ENCODE data around the gene FAM89B. TPM values are rescaled to one million over a fixed set of nuclear protein-coding genes. Genes with fewer than 3 reads are reported as not detected.
A peak's percentile ranks its signal among the peaks of the same experiment; 100 is the strongest.

Gene FAM89B
- total RNA-seq, 1 donor from 2014 or later: 47.5 TPM

- no peak for TF ChIP-seq CTCF (IDR thresholded peaks at IDR 0.05; ENCODE audit: insufficient read depth, low read depth, low read length)
- TF ChIP-seq EZH2 (IDR thresholded peaks at IDR 0.05; ENCODE audit: insufficient read depth, low read length): no peak
- Histone ChIP-seq H3K36me3 (ENCODE audit: insufficient read depth, low read length) (peaks cover 18% of the 10 kb centered on the region), H3K27ac (ENCODE audit: low read depth, low read length) (no peak overlapping the region), H3K4me3 (ENCODE audit: insufficient read depth, low read depth, low read length) (no peak overlapping the region), H2AFZ (ENCODE audit: low read depth, low read length) (no peak overlapping the region), H3K27me3 (ENCODE audit: insufficient read depth, low read length) (no peaks in the 10 kb centered on the region), H3K4me1 (ENCODE audit: insufficient read depth, low read length) (peaks cover 14% of the 10 kb centered on the region), H3K9ac (ENCODE audit: low read length) (no peak overlapping the region), H4K20me1 (ENCODE audit: insufficient read depth, low read length) (peaks cover 73% of the 10 kb centered on the region), H3K9me3 (ENCODE audit: insufficient read depth, low read depth, low read length) (no peaks in the 10 kb centered on the region), H3K79me2 (ENCODE audit: insufficient read depth, low read length) (peaks cover 39% of the 10 kb centered on the region), H3K4me2 (ENCODE audit: low read length) (no peak overlapping the region)
- Mint-ChIP-seq H3K4me3 (ENCODE audit: unreplicated experiment) (no peak overlapping the region), H3K9me3 (ENCODE audit: unreplicated experiment) (peaks cover 4% of the 10 kb centered on the region), H3K27ac (ENCODE audit: unreplicated experiment) (peak overlapping the region; percentile 31), H3K4me1 (ENCODE audit: low read depth, unreplicated experiment) (peaks cover 19% of the 10 kb centered on the region), H3K27me3 (ENCODE audit: low read depth, unreplicated experiment) (no peaks in the 10 kb centered on the region), H3K36me3 (ENCODE audit: low read depth, unreplicated experiment) (peaks cover 20% of the 10 kb centered on the region)
- DNase-seq (ENCODE audit: low read depth) (no peak), FAIRE-seq (no peak)
These were observed 43.5 kb upstream of the FAM89B start for GRCh38 chr11:65528819-65529350.

GRCh38 chr11:65529475-65530156, 42.7 kb upstream of the FAM89B start:
- no peak overlapping the region for H3K27ac ChIP-seq (ENCODE audit: low read depth, low read length)
- FAIRE-seq (no peak), DNase-seq (ENCODE audit: low read depth) (no peak)
- H3K4me2 ChIP-seq (ENCODE audit: low read length): no peak overlapping the region
- H3K27me3 Mint-ChIP-seq (ENCODE audit: low read depth, unreplicated experiment): no peaks in the 10 kb centered on the region
- H3K27me3 ChIP-seq (ENCODE audit: insufficient read depth, low read length): no peaks in the 10 kb centered on the region
- H4K20me1 ChIP-seq (ENCODE audit: insufficient read depth, low read length): peaks cover 77% of the 10 kb centered on the region
- no peak overlapping the region for H3K4me3 Mint-ChIP-seq (ENCODE audit: unreplicated experiment)
- no peaks in the 10 kb centered on the region for H3K9me3 ChIP-seq (ENCODE audit: insufficient read depth, low read depth, low read length)
- H3K9ac ChIP-seq (ENCODE audit: low read length): no peak overlapping the region
- H3K4me1 Mint-ChIP-seq (ENCODE audit: low read depth, unreplicated experiment): peaks cover 15% of the 10 kb centered on the region
- no peak overlapping the region for H2AFZ ChIP-seq (ENCODE audit: low read depth, low read length)
- H3K79me2 ChIP-seq (ENCODE audit: insufficient read depth, low read length): peaks cover 39% of the 10 kb centered on the region
- H3K27ac Mint-ChIP-seq (ENCODE audit: unreplicated experiment): peak overlapping the region; percentile 53
- H3K9me3 Mint-ChIP-seq (ENCODE audit: unreplicated experiment): no peaks in the 10 kb centered on the region
- TF ChIP-seq EZH2 (IDR thresholded peaks at IDR 0.05; ENCODE audit: insufficient read depth, low read length) (no peak), CTCF (IDR thresholded peaks at IDR 0.05; ENCODE audit: insufficient read depth, low read depth, low read length) (no peak)
- H3K36me3 Mint-ChIP-seq (ENCODE audit: low read depth, unreplicated experiment): peaks cover 18% of the 10 kb centered on the region
- H3K36me3 ChIP-seq (ENCODE audit: insufficient read depth, low read length): peaks cover 18% of the 10 kb centered on the region
- H3K4me1 ChIP-seq (ENCODE audit: insufficient read depth, low read length): peaks cover 10% of the 10 kb centered on the region
- H3K4me3 ChIP-seq (ENCODE audit: insufficient read depth, low read depth, low read length): no peak overlapping the region

- Mint-ChIP-seq H3K4me1 (ENCODE audit: low read depth, unreplicated experiment) (peaks cover 15% of the 10 kb centered on the region), H3K36me3 (ENCODE audit: low read depth, unreplicated experiment) (peaks cover 21% of the 10 kb centered on the region), H3K27me3 (ENCODE audit: low read depth, unreplicated experiment) (no peaks in the 10 kb centered on the region), H3K4me3 (ENCODE audit: unreplicated experiment) (no peak overlapping the region), H3K9me3 (ENCODE audit: unreplicated experiment) (no peaks in the 10 kb centered on the region), H3K27ac (ENCODE audit: unreplicated experiment) (peak overlapping the region; percentile 53)
- Histone ChIP-seq H3K4me2 (ENCODE audit: low read length) (no peak overlapping the region), H3K79me2 (ENCODE audit: insufficient read depth, low read length) (peaks cover 37% of the 10 kb centered on the region), H3K27ac (ENCODE audit: low read depth, low read length) (no peak overlapping the region), H3K27me3 (ENCODE audit: insufficient read depth, low read length) (no peaks in the 10 kb centered on the region), H4K20me1 (ENCODE audit: insufficient read depth, low read length) (peaks cover 82% of the 10 kb centered on the region), H3K9me3 (ENCODE audit: insufficient read depth, low read depth, low read length) (no peaks in the 10 kb centered on the region), H3K9ac (ENCODE audit: low read length) (no peak overlapping the region), H2AFZ (ENCODE audit: low read depth, low read length) (no peak overlapping the region), H3K36me3 (ENCODE audit: insufficient read depth, low read length) (peaks cover 18% of the 10 kb centered on the region), H3K4me3 (ENCODE audit: insufficient read depth, low read depth, low read length) (no peak overlapping the region), H3K4me1 (ENCODE audit: insufficient read depth, low read length) (peaks cover 10% of the 10 kb centered on the region)
- FAIRE-seq: no peak
- DNase-seq (ENCODE audit: low read depth): no peak
- TF ChIP-seq CTCF (IDR thresholded peaks at IDR 0.05; ENCODE audit: insufficient read depth, low read depth, low read length): peak; percentile 25
- no peak for TF ChIP-seq EZH2 (IDR thresholded peaks at IDR 0.05; ENCODE audit: insufficient read depth, low read length)
These were observed 42.2 kb upstream of the FAM89B start for GRCh38 chr11:65530157-65530496.

All from astrocyte (in vitro differentiated cells and primary cell).